ENCODE data around the gene TNFSF8. TPM values are rescaled to one million over a fixed set of nuclear protein-coding genes. Genes with fewer than 3 reads are reported as not detected.

TNFSF8 gene
- total and polyA plus RNA-seq, 2 donors (not counting 3 experiments of a cell fraction or from before 2014, with no cell fraction given) = not detected

DNA sequence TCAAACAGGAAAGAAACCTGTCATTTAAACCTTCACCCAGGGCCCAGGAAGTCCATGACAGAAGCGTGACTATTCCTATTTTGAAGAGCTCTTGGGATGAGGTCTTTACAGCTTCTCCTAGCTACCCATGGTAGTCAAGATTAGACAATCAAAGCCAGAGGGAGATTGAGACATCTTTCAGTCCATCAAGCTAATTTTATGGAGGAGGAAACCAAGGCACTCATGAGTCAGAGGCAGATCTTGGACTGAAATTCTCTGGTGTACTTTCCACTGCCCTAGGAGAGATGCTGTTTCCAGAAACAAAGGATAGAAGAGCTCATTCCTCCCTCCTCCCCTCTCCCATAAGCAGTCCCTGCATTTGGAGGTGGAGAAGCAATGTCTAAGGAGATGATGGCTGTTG, 9.2 kb downstream of the TNFSF8 start:
- H3K4me2 ChIP-seq (ENCODE audit: insufficient read depth, low read length) = no peak overlapping the region
- no TSS peak for BruUV-seq (replicated peaks)
- H3K79me2 ChIP-seq (ENCODE audit: control insufficient read depth, insufficient read depth, low read length) = no peaks in the 10 kb centered on the region
- no peak overlapping the region for H3K27ac ChIP-seq (ENCODE audit: insufficient read depth, low read depth, low read length)
- CTCF ChIA-PET = interaction anchor here (0.8 to 1.9 kb wide), 5 partner anchors 10 to 240 kb away, joined by 3 to 9 read pairs (median 4); no protein-coding TSS in a partner anchor
- H3K9me3 ChIP-seq (replicated peaks; ENCODE audit: control insufficient read depth, insufficient read depth, low read length) = no peaks in the 10 kb centered on the region
- TF ChIP-seq POLR2A (IDR thresholded peaks at IDR 0.05; ENCODE audit: low read depth, low read length) = no peak
- TF ChIP-seq, protein P1, sequence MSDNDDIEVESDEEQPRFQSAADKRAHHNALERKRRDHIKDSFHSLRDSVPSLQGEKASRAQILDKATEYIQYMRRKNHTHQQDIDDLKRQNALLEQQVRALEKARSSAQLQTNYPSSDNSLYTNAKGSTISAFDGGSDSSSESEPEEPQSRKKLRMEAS (IDR thresholded peaks at IDR 0.05; ENCODE audit: insufficient read depth, insufficient read length) = no peak
- TF ChIP-seq, protein P2, sequence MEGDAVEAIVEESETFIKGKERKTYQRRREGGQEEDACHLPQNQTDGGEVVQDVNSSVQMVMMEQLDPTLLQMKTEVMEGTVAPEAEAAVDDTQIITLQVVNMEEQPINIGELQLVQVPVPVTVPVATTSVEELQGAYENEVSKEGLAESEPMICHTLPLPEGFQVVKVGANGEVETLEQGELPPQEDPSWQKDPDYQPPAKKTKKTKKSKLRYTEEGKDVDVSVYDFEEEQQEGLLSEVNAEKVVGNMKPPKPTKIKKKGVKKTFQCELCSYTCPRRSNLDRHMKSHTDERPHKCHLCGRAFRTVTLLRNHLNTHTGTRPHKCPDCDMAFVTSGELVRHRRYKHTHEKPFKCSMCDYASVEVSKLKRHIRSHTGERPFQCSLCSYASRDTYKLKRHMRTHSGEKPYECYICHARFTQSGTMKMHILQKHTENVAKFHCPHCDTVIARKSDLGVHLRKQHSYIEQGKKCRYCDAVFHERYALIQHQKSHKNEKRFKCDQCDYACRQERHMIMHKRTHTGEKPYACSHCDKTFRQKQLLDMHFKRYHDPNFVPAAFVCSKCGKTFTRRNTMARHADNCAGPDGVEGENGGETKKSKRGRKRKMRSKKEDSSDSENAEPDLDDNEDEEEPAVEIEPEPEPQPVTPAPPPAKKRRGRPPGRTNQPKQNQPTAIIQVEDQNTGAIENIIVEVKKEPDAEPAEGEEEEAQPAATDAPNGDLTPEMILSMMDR (IDR thresholded peaks at IDR 0.05; ENCODE audit: extremely low read depth in 1 of 2, insufficient read depth in 1 of 2, low read depth in 1 of 2, low read length in 2 of 2) = no peak
- no peak for TF ChIP-seq EZH2 (IDR thresholded peaks at IDR 0.05; ENCODE audit: borderline replicate concordance, low read depth, low read length, severe bottlenecking)
- no peak for TF ChIP-seq FOS (IDR thresholded peaks at IDR 0.05; ENCODE audit: borderline replicate concordance, insufficient read depth, low read length)
- no peak for TF ChIP-seq JUN (IDR thresholded peaks at IDR 0.05; ENCODE audit: borderline replicate concordance, insufficient read depth, insufficient read length, low read depth)
- TF ChIP-seq MYC (IDR thresholded peaks at IDR 0.05; ENCODE audit: low read depth, low read length) = no peak
- TF ChIP-seq POLR2AphosphoS5 (IDR thresholded peaks at IDR 0.05; ENCODE audit: insufficient read depth, low read depth, low read length) = no peak
- no peak for TF ChIP-seq GATA2 (IDR thresholded peaks at IDR 0.05; ENCODE audit: insufficient read depth, insufficient read length, low read depth, low read length)
- intact Hi-C loops (cut with micrococcal nuclease) = no loop called here
- DNase-seq (ENCODE audit: low read depth, low spot score) (no peak), FAIRE-seq (no peak)
- H3K4me1 ChIP-seq (ENCODE audit: control insufficient read depth, extremely low read depth, insufficient read depth, low read length) = no peaks in the 10 kb centered on the region
- H3K9ac ChIP-seq (replicated peaks; ENCODE audit: extremely low read depth, insufficient read depth, low read length) = no peak overlapping the region
- H3K4me3 ChIP-seq (replicated peaks in 1 of 3; ENCODE audit: insufficient read depth in 1 of 3, low read depth in 1 of 3, low read length in 3 of 3) = no peak overlapping the region
- H4K20me1 ChIP-seq (replicated peaks; ENCODE audit: control insufficient read depth, extremely low read depth, insufficient read depth, low read length) = no peaks in the 10 kb centered on the region
- no peaks in the 10 kb centered on the region for H3K9me1 ChIP-seq (replicated peaks; ENCODE audit: control insufficient read depth, extremely low read depth, insufficient read depth, low read length)
- POLR2A ChIA-PET = no interaction called here
- H3K36me3 ChIP-seq (ENCODE audit: control insufficient read depth in 2 of 2, extremely low read depth in 1 of 2, insufficient read depth in 2 of 2, low read length in 2 of 2) = no peaks in the 10 kb centered on the region
- dilution Hi-C loops (cut with MboI; ENCODE audit: extremely low pct_ligation_motif_present, low sequenced_read_pairs) = no loop called here
- H2AFZ ChIP-seq (ENCODE audit: low read depth, low read length) = no peak overlapping the region
- H3K27me3 ChIP-seq (ENCODE audit: control insufficient read depth in 2 of 2, insufficient read depth in 2 of 2, low read length in 2 of 2) = peaks cover 10 to 21% of the 10 kb centered on the region in 2 experiments
